ENCODE measurements around the gene LY6G6D.

LY6G6D gene

GRCh38 chr6:31767096-31767645, 52.0 kb downstream of the LY6G6D start:
- no peak for DNase-seq

All from activated T-cell treated with anti-CD3 and anti-CD28 coated beads for 4 hours (primary cell).